ENCODE measurements around the gene FZR1.

Gene FZR1

GRCh38 chr19:3471954-3472655, 34.0 kb upstream of the FZR1 start:
- H3K79me2 ChIP-seq (ENCODE audit: insufficient read depth, low read depth) = no peaks in the 10 kb centered on the region
- no peak overlapping the region for H3K4me3 ChIP-seq (IDR thresholded peaks at IDR 0.05; ENCODE audit: insufficient read depth, low read depth, low read length)
- peaks cover 24% of the 10 kb centered on the region for H3K27me3 ChIP-seq (ENCODE audit: insufficient read depth, low read depth)
- no peak overlapping the region for H3K4me2 ChIP-seq
- no peaks in the 10 kb centered on the region for H3K36me3 ChIP-seq (ENCODE audit: insufficient read depth)
- H3K4me1 ChIP-seq (ENCODE audit: low read depth, poor library complexity, severe bottlenecking) = no peaks in the 10 kb centered on the region
- no peaks in the 10 kb centered on the region for H4K20me1 ChIP-seq (ENCODE audit: insufficient read depth)
- peak; percentile 86 for TF ChIP-seq CTCF (conservative IDR thresholded peaks at IDR 0.05; ENCODE audit: low read depth, low read length)
- no peak overlapping the region for H2AFZ ChIP-seq (ENCODE audit: low read depth)
- H3K9ac ChIP-seq = no peak overlapping the region
- H3K27ac ChIP-seq = no peak overlapping the region

DNA sequence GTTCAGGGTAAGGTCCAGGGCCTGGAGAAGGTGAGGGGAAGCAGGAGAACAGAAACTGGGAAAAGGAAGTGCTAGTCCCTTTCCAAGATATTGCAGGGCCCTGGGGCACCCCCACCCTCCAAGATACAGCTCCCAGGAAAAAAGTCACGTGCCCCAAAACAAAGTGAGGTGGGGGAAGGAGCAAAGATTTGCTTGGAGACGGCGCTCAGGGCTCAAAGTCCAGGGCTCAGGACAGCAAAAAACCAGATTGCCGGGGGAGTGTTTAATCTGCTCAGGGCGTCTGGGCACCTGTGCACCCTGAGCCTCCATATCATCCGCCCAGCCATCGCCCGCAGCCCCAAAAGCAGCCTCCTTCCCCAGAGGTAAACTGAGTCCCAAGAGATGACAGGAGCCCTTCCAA, 32.1 kb upstream of the FZR1 start:
- Histone ChIP-seq H3K27me3 (ENCODE audit: insufficient read depth, low read depth) (peaks cover 24% of the 10 kb centered on the region), H3K9ac (no peak overlapping the region), H2AFZ (ENCODE audit: low read depth) (no peak overlapping the region), H3K27ac (no peak overlapping the region), H3K4me2 (no peak overlapping the region), H4K20me1 (ENCODE audit: insufficient read depth) (no peaks in the 10 kb centered on the region), H3K4me1 (ENCODE audit: low read depth, poor library complexity, severe bottlenecking) (no peaks in the 10 kb centered on the region), H3K36me3 (ENCODE audit: insufficient read depth) (no peaks in the 10 kb centered on the region), H3K79me2 (ENCODE audit: insufficient read depth, low read depth) (no peaks in the 10 kb centered on the region), H3K4me3 (IDR thresholded peaks at IDR 0.05; ENCODE audit: insufficient read depth, low read depth, low read length) (no peak overlapping the region)
- TF ChIP-seq CTCF (conservative IDR thresholded peaks at IDR 0.05; ENCODE audit: low read depth, low read length) = no peak

DNA sequence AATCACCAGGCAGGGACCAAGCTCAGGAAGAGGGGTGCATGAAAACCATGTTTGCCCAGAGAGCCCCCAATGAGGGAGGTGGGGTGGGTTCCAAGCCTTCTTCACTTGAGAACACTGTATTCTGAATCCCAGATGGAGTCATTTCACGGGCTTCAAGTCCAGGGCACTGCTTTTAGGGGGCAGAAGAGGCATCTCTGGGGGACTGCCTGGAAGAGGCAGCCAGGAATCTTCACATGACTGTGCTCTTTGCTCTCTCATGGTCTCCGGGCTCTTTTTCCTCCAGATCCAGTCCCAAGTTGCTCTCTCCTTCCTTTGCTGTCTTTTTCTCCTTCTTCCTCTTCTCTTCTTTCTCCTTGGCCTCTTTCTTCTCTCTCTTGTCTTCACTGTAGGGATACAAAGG, 31.5 kb upstream of the FZR1 start:
- H4K20me1 ChIP-seq (ENCODE audit: insufficient read depth) = no peaks in the 10 kb centered on the region
- no peaks in the 10 kb centered on the region for H3K36me3 ChIP-seq (ENCODE audit: insufficient read depth)
- no peak overlapping the region for H3K9ac ChIP-seq
- TF ChIP-seq CTCF (conservative IDR thresholded peaks at IDR 0.05; ENCODE audit: low read depth, low read length) = no peak
- H3K27me3 ChIP-seq (ENCODE audit: insufficient read depth, low read depth) = peaks cover 27% of the 10 kb centered on the region
- H3K4me2 ChIP-seq = no peak overlapping the region
- no peak overlapping the region for H3K27ac ChIP-seq
- H2AFZ ChIP-seq (ENCODE audit: low read depth) = no peak overlapping the region
- H3K4me3 ChIP-seq (IDR thresholded peaks at IDR 0.05; ENCODE audit: insufficient read depth, low read depth, low read length) = no peak overlapping the region
- H3K79me2 ChIP-seq (ENCODE audit: insufficient read depth, low read depth) = no peaks in the 10 kb centered on the region
- peaks cover 4% of the 10 kb centered on the region for H3K4me1 ChIP-seq (ENCODE audit: low read depth, poor library complexity, severe bottlenecking)

DNA sequence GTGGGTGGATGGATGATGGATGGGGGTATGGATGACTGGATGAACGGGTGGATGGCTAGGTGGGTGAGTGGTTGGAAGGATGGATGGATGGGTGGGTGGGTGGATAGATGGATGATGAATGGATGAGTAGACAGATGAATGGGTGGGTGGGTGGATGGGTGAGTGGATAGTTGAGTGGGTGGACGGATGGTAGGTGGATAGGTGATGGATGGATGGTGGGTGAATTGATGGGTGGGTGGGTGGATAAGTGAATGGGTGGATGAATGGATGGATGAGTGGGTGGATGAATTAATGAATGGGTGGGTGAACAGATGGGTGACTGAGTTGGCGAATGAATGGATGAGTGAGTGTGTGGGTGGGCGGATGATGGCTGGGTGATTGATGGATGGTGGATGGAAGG, 30.7 kb upstream of the FZR1 start:
- no peaks in the 10 kb centered on the region for H3K36me3 ChIP-seq (ENCODE audit: insufficient read depth)
- H3K4me3 ChIP-seq (IDR thresholded peaks at IDR 0.05; ENCODE audit: insufficient read depth, low read depth, low read length) = no peak overlapping the region
- no peak overlapping the region for H2AFZ ChIP-seq (ENCODE audit: low read depth)
- H3K79me2 ChIP-seq (ENCODE audit: insufficient read depth, low read depth) = no peaks in the 10 kb centered on the region
- peaks cover 6% of the 10 kb centered on the region for H3K4me1 ChIP-seq (ENCODE audit: low read depth, poor library complexity, severe bottlenecking)
- no peak overlapping the region for H3K4me2 ChIP-seq
- TF ChIP-seq CTCF (conservative IDR thresholded peaks at IDR 0.05; ENCODE audit: low read depth, low read length) = no peak
- peaks cover 29% of the 10 kb centered on the region for H3K27me3 ChIP-seq (ENCODE audit: insufficient read depth, low read depth)
- H4K20me1 ChIP-seq (ENCODE audit: insufficient read depth) = no peaks in the 10 kb centered on the region
- H3K9ac ChIP-seq = no peak overlapping the region
- H3K27ac ChIP-seq = no peak overlapping the region

Measured in KMS-11 (cell line).